ENCODE measurements around the gene PHETA2.

DNA sequence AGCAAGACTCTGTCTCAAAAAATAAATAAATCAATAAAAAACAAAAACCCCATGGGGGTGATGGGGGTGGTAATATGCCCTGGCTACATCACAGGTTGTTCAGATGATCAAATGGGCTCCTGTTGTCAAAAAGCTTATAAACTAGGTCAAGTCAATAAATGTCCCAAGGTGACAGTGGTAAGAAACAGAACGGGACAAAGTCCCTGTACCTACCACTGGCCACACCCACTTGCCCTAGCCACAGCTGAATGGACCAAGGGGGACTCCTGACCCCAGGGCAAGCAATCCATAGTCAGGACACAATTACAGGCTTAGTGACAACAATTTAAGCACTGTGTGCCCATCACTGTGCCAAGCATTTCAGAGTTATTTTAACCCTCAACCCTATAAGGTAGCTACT is 9.4 kb upstream of the PHETA2 start:
- TF ChIP-seq POLR2A (IDR thresholded peaks at IDR 0.05) (no peak), POLR2AphosphoS5 (IDR thresholded peaks at IDR 0.05) (no peak)
- TF ChIP-seq, protein P1, sequence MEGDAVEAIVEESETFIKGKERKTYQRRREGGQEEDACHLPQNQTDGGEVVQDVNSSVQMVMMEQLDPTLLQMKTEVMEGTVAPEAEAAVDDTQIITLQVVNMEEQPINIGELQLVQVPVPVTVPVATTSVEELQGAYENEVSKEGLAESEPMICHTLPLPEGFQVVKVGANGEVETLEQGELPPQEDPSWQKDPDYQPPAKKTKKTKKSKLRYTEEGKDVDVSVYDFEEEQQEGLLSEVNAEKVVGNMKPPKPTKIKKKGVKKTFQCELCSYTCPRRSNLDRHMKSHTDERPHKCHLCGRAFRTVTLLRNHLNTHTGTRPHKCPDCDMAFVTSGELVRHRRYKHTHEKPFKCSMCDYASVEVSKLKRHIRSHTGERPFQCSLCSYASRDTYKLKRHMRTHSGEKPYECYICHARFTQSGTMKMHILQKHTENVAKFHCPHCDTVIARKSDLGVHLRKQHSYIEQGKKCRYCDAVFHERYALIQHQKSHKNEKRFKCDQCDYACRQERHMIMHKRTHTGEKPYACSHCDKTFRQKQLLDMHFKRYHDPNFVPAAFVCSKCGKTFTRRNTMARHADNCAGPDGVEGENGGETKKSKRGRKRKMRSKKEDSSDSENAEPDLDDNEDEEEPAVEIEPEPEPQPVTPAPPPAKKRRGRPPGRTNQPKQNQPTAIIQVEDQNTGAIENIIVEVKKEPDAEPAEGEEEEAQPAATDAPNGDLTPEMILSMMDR (IDR thresholded peaks at IDR 0.05): no peak

All from sigmoid colon (tissue), 4 donors.